ENCODE results near the gene CDC73. TPM values are rescaled to one million over a fixed set of nuclear protein-coding genes. Genes with fewer than 3 reads are reported as not detected.

CDC73 gene
- total and polyA plus RNA-seq, 2 of the 13 experiments (the other 11 are each of a cell fraction or from before 2014, with no cell fraction given) = 20.2 to 26.3 TPM

DNA sequence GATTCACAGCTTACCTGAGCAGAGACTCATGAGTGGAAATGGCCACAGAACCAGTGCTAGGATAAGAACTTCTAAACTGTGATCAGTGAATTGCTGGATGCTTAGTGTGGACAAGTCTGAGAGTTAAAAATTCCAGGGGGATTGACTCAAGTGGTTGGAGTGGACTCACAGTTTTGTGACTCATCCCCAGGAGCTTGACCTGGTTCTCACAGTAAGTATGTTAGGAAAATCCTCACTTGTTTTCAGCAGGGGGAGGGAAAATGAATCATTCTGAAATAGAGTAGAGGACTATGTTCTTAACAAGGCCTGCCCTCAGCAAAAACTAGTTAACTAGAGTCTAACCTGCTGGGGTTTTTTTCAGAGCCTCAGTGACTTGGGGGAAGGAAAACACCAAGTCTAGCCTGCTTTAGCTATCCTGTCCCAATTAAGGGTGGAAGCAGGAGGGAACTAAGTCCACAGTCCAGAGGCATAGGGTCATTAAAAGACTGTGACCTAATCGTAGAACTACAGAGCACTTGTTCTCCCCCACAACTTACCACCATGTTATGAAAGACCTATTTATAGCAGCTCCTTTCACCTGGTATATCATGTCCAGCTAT, 6.1 kb upstream of the CDC73 start (continued):
- peak; percentile 38; the same call in 1 of the 2 replicates for TF ChIP-seq RXRB (CRISPR knock-in tag; IDR thresholded peaks at IDR 0.05; ENCODE audit: borderline replicate concordance)
- TF ChIP-seq, protein P1, sequence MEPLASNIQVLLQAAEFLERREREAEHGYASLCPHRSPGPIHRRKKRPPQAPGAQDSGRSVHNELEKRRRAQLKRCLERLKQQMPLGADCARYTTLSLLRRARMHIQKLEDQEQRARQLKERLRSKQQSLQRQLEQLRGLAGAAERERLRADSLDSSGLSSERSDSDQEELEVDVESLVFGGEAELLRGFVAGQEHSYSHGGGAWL (CRISPR knock-in tag; IDR thresholded peaks at IDR 0.05) = no peak
- TF ChIP-seq SKI (IDR thresholded peaks at IDR 0.05; ENCODE audit: partially characterized antibody) = peak; percentile 34
- no peak for TF ChIP-seq GZF1 (CRISPR knock-in tag; IDR thresholded peaks at IDR 0.05)
- no peak for TF ChIP-seq ISL2 (CRISPR knock-in tag; IDR thresholded peaks at IDR 0.05)
- TF ChIP-seq, protein P2, sequence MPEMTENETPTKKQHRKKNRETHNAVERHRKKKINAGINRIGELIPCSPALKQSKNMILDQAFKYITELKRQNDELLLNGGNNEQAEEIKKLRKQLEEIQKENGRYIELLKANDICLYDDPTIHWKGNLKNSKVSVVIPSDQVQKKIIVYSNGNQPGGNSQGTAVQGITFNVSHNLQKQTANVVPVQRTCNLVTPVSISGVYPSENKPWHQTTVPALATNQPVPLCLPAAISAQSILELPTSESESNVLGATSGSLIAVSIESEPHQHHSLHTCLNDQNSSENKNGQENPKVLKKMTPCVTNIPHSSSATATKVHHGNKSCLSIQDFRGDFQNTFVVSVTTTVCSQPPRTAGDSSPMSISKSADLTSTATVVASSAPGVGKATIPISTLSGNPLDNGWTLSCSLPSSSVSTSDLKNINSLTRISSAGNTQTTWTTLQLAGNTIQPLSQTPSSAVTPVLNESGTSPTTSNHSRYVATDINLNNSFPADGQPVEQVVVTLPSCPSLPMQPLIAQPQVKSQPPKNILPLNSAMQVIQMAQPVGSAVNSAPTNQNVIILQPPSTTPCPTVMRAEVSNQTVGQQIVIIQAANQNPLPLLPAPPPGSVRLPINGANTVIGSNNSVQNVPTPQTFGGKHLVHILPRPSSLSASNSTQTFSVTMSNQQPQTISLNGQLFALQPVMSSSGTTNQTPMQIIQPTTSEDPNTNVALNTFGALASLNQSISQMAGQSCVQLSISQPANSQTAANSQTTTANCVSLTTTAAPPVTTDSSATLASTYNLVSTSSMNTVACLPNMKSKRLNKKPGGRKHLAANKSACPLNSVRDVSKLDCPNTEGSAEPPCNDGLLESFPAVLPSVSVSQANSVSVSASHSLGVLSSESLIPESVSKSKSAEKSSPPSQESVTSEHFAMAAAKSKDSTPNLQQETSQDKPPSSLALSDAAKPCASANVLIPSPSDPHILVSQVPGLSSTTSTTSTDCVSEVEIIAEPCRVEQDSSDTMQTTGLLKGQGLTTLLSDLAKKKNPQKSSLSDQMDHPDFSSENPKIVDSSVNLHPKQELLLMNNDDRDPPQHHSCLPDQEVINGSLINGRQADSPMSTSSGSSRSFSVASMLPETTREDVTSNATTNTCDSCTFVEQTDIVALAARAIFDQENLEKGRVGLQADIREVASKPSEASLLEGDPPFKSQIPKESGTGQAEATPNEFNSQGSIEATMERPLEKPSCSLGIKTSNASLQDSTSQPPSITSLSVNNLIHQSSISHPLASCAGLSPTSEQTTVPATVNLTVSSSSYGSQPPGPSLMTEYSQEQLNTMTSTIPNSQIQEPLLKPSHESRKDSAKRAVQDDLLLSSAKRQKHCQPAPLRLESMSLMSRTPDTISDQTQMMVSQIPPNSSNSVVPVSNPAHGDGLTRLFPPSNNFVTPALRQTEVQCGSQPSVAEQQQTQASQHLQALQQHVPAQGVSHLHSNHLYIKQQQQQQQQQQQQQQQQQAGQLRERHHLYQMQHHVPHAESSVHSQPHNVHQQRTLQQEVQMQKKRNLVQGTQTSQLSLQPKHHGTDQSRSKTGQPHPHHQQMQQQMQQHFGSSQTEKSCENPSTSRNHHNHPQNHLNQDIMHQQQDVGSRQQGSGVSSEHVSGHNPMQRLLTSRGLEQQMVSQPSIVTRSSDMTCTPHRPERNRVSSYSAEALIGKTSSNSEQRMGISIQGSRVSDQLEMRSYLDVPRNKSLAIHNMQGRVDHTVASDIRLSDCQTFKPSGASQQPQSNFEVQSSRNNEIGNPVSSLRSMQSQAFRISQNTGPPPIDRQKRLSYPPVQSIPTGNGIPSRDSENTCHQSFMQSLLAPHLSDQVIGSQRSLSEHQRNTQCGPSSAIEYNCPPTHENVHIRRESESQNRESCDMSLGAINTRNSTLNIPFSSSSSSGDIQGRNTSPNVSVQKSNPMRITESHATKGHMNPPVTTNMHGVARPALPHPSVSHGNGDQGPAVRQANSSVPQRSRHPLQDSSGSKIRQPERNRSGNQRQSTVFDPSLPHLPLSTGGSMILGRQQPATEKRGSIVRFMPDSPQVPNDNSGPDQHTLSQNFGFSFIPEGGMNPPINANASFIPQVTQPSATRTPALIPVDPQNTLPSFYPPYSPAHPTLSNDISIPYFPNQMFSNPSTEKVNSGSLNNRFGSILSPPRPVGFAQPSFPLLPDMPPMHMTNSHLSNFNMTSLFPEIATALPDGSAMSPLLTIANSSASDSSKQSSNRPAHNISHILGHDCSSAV (CRISPR knock-in tag; IDR thresholded peaks at IDR 0.05; ENCODE audit: borderline replicate concordance) = no peak
- TF ChIP-seq CREB1 (IDR thresholded peaks at IDR 0.05) = no peak
- TF ChIP-seq CREB1 (CRISPR knock-in tag; IDR thresholded peaks at IDR 0.05) = peak; percentile 35; the same call in 1 of the 2 replicates
- TF ChIP-seq HNRNPK (IDR thresholded peaks at IDR 0.05; ENCODE audit: low read depth, low read length, poor library complexity, severe bottlenecking) = no peak
- 0 out of 2 replicates have a peak, but pooled peaks have one; percentile 24 for TF ChIP-seq ZNF331 (CRISPR knock-in tag; IDR thresholded peaks at IDR 0.05)
- TF ChIP-seq CAMTA2 (CRISPR knock-in tag; IDR thresholded peaks at IDR 0.05; ENCODE audit: borderline replicate concordance) = no peak
- TF ChIP-seq, protein P3, sequence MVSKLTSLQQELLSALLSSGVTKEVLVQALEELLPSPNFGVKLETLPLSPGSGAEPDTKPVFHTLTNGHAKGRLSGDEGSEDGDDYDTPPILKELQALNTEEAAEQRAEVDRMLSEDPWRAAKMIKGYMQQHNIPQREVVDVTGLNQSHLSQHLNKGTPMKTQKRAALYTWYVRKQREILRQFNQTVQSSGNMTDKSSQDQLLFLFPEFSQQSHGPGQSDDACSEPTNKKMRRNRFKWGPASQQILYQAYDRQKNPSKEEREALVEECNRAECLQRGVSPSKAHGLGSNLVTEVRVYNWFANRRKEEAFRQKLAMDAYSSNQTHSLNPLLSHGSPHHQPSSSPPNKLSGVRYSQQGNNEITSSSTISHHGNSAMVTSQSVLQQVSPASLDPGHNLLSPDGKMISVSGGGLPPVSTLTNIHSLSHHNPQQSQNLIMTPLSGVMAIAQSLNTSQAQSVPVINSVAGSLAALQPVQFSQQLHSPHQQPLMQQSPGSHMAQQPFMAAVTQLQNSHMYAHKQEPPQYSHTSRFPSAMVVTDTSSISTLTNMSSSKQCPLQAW (CRISPR knock-in tag; IDR thresholded peaks at IDR 0.05) = no peak
- no peak for TF ChIP-seq ZNF235 (CRISPR knock-in tag; IDR thresholded peaks at IDR 0.05; ENCODE audit: borderline replicate concordance)
- no peak for TF ChIP-seq RFX5 (IDR thresholded peaks at IDR 0.05; ENCODE audit: low read depth, low read length)
- no peak for TF ChIP-seq DMAP1 (CRISPR knock-in tag; IDR thresholded peaks at IDR 0.05)
- TF ChIP-seq ZNF510 (CRISPR knock-in tag; IDR thresholded peaks at IDR 0.05; ENCODE audit: low read depth) = no peak
- TF ChIP-seq MEIS1 (CRISPR knock-in tag; IDR thresholded peaks at IDR 0.05; ENCODE audit: borderline replicate concordance) = no peak
- TF ChIP-seq TEAD2 (CRISPR knock-in tag; IDR thresholded peaks at IDR 0.05) = no peak
- no peak for TF ChIP-seq SATB2 (CRISPR knock-in tag; IDR thresholded peaks at IDR 0.05)
- peak; percentile 41 for TF ChIP-seq TEAD3 (CRISPR knock-in tag; optimal IDR thresholded peaks at IDR 0.05; ENCODE audit: borderline replicate concordance)
- no peak for TF ChIP-seq ZNF839 (CRISPR knock-in tag; IDR thresholded peaks at IDR 0.05; ENCODE audit: borderline replicate concordance)

Data from HepG2 (cell line).